ENCODE measurements around the gene CCDC102A.

DNA sequence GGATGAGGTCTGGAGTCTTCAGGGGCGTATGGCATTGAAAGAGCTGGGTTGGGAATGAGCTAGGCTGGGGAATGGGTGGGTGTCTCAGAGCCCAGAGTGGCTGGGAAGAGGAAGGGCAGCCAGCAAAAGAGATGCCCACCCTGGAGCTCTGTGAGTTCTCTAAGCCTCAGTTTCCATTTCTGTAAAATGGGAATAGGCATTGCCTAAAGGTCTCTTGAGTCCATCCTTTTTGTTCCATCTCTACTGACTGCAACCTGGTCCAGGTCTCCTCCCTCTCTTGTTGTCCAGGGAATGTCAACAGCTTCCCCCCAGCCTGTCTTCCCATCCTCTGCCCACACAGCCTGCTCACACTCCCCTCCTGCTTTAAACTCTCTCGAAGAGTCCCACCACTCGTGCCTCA is 19.6 kb downstream of the CCDC102A start:
- TF ChIP-seq, protein P1, sequence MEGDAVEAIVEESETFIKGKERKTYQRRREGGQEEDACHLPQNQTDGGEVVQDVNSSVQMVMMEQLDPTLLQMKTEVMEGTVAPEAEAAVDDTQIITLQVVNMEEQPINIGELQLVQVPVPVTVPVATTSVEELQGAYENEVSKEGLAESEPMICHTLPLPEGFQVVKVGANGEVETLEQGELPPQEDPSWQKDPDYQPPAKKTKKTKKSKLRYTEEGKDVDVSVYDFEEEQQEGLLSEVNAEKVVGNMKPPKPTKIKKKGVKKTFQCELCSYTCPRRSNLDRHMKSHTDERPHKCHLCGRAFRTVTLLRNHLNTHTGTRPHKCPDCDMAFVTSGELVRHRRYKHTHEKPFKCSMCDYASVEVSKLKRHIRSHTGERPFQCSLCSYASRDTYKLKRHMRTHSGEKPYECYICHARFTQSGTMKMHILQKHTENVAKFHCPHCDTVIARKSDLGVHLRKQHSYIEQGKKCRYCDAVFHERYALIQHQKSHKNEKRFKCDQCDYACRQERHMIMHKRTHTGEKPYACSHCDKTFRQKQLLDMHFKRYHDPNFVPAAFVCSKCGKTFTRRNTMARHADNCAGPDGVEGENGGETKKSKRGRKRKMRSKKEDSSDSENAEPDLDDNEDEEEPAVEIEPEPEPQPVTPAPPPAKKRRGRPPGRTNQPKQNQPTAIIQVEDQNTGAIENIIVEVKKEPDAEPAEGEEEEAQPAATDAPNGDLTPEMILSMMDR (IDR thresholded peaks at IDR 0.05) = no peak
- no peak for TF ChIP-seq POLR2A (IDR thresholded peaks at IDR 0.05)

All from uterus (tissue), 2 donors.